Chondrocyte (in vitro differentiated cells): ENCODE measurements around the gene WDFY3. TPM values are rescaled to one million over a fixed set of nuclear protein-coding genes. Genes with fewer than 3 reads are reported as not detected.

Experiments used
- DNase-seq: peaks from one replicate; pipeline ENCODE4 v3.0.0; 2021; ENCODE audit warnings: mixed read lengths, low spot score
- H3K27ac Mint-ChIP-seq: one replicate; pipeline ENCODE4 v1.8.0; 2021; ENCODE audit warnings: mild to moderate bottlenecking, moderate library complexity, mixed read lengths; ENCODE audit not compliant: unreplicated experiment
- H3K27me3 Mint-ChIP-seq: 2 replicates; pipeline ENCODE4 v1.8.0; 2021; ENCODE audit warnings: low read depth, mixed read lengths
- H3K36me3 Mint-ChIP-seq: 2 replicates; pipeline ENCODE4 v1.8.0; 2021; ENCODE audit warnings: low read depth, mixed read lengths
- H3K4me1 Mint-ChIP-seq: 2 replicates; pipeline ENCODE4 v1.8.0; 2021; ENCODE audit warnings: low read depth, mild to moderate bottlenecking, mixed read lengths
- H3K4me3 Mint-ChIP-seq: one replicate; pipeline ENCODE4 v1.8.0; 2021; ENCODE audit warnings: mild to moderate bottlenecking, moderate library complexity, mixed read lengths; ENCODE audit not compliant: unreplicated experiment
- H3K9me3 Mint-ChIP-seq: 2 replicates; pipeline ENCODE4 v1.8.0; 2021; ENCODE audit warnings: low read depth, mixed read lengths
- total RNA-seq: library from RNA; stranded (reverse); gene quantifications from 3 replicates; pipeline ENCODE4 v1.2.1, GENCODE V29; 2021
- TF ChIP-seq, protein P1 (sequence below): fragments of 200-600 bp; sonication (generic); IDR thresholded peaks from 2 replicates; pipeline ENCODE4 v1.5.0; 2021; ENCODE audit warnings: antibody characterized with exemption, mild to moderate bottlenecking, moderate library complexity

The WDFY3 gene
- total RNA-seq, 1 donor from 2014 or later, result 61.9 TPM

DNA sequence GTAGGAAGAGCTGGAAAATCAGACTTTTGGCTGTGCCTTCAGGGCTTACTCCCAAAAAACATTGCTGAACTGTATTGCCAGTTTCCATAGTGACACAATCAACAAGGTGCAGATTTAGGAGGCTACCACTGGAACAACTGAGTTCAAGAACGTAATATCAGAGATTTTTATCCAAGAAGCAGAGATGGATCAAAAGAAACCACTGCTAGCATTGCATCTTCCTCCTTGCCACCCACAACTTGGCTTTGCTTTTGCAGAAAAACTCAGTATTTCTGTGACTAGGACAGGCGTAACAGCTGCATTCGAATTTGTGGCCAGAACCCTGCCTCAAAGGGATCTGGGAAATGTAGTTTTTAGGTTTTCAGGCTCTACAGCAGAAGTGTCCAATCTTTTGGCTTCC, 27.8 kb upstream of the WDFY3 start:
- H3K4me3 Mint-ChIP-seq, result no peak overlapping the region
- no peak for DNase-seq
- TF ChIP-seq, protein P1, sequence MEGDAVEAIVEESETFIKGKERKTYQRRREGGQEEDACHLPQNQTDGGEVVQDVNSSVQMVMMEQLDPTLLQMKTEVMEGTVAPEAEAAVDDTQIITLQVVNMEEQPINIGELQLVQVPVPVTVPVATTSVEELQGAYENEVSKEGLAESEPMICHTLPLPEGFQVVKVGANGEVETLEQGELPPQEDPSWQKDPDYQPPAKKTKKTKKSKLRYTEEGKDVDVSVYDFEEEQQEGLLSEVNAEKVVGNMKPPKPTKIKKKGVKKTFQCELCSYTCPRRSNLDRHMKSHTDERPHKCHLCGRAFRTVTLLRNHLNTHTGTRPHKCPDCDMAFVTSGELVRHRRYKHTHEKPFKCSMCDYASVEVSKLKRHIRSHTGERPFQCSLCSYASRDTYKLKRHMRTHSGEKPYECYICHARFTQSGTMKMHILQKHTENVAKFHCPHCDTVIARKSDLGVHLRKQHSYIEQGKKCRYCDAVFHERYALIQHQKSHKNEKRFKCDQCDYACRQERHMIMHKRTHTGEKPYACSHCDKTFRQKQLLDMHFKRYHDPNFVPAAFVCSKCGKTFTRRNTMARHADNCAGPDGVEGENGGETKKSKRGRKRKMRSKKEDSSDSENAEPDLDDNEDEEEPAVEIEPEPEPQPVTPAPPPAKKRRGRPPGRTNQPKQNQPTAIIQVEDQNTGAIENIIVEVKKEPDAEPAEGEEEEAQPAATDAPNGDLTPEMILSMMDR, result no peak
- no peak overlapping the region for H3K27ac Mint-ChIP-seq
- H3K4me1 Mint-ChIP-seq, result no peaks in the 10 kb centered on the region
- no peaks in the 10 kb centered on the region for H3K27me3 Mint-ChIP-seq
- H3K9me3 Mint-ChIP-seq, result peaks cover 5% of the 10 kb centered on the region
- H3K36me3 Mint-ChIP-seq, result no peaks in the 10 kb centered on the region

DNA sequence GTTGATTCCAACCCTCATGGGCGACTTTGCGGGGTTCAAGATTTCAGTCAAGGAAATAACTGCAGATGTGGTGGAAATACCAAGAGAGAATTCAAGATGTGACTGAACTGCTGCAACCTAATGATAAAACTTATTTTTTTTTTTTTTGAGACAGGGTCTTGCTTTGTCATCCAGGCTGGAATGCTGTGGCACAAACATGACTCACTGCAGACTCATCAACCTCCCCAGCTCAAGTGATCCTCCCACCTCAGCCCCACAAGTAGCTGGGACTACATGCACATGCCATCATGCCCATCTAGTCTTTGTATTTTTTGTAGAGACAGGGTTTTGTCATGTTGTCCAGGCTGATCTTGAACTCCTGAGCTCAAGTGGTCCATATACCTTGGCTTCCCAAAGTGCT, 19.5 kb upstream of the WDFY3 start:
- TF ChIP-seq, protein P1, result no peak
- DNase-seq, result no peak
- Mint-ChIP-seq H3K36me3 (peaks cover 11% of the 10 kb centered on the region), H3K9me3 (peaks cover 50% of the 10 kb centered on the region), H3K4me1 (no peaks in the 10 kb centered on the region), H3K27me3 (no peaks in the 10 kb centered on the region), H3K4me3 (no peak overlapping the region), H3K27ac (no peak overlapping the region)

DNA sequence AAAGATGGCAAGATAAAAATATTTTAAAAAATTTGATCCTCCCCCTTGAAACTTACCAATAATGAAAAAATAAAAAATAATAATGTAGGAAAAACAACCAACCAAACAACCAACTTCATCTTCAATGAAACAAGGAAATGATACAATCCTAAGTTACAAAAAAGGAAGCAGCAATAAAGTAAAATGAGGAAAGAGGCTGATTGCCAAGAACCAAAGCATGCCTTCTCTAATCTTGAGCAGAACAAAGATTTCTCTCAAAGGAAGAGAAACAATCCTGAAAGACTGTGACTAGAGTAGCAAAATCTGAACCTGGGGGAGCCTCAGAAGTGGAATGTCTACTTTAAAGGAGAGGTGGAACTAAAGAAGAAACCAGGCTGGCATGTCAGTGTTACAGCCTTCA, 10.9 kb upstream of the WDFY3 start:
- Mint-ChIP-seq H3K36me3 (no peaks in the 10 kb centered on the region), H3K4me1 (no peaks in the 10 kb centered on the region), H3K27me3 (no peaks in the 10 kb centered on the region), H3K4me3 (no peak overlapping the region), H3K9me3 (peaks cover 12% of the 10 kb centered on the region), H3K27ac (no peak overlapping the region)
- DNase-seq, result no peak
- TF ChIP-seq, protein P1, result no peak

DNA sequence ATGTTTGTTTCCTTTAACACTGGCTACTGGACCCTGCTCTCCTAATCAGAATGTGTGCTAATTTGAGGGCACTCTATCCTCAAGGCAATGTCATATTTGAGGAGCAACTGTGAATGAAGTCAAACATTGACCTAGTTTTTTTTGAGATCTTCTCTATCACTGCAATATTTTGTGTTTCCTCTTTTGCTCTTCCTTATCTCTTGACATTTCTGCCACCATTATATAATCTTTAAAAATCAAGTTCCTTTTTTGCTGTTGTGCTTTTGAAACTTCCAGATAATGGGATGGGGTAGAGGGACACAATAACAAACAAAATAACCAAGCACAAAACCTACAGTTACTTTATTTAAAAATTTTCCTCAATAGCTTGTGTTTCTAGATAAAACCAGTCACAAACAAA, 7.4 kb upstream of the WDFY3 start:
- TF ChIP-seq, protein P1, result no peak
- Mint-ChIP-seq H3K27ac (no peak overlapping the region), H3K4me1 (no peaks in the 10 kb centered on the region), H3K9me3 (no peaks in the 10 kb centered on the region), H3K27me3 (no peaks in the 10 kb centered on the region), H3K36me3 (no peaks in the 10 kb centered on the region), H3K4me3 (no peak overlapping the region)
- DNase-seq, result no peak

DNA sequence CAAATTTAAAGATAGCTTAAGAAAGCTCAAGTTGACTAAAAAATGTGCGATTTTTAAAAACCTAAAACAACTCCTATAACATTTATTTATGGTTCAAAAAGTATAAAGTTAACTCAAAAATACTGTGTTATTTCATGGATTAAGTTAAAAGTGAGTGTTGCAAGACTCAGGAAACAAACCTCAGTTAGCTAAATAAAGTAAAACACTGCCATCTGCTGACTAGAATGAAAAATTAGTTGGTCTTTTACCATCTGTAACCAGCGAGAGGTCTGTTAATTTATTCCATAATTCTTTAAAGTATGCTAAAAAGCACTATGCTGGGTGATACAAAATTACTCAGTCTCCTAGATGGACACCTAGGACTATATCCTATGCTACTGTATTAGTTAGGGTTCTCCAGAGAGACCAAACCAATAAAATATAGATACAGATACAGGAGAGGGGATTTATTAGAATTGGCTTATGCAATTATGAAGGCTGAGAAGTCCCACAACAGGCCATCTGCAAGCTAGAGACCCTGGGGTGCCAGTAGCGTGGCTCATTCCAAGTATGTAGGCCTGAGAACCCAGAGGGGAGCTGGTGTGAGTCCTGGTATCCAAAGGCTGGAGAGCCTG, 4.9 kb upstream of the WDFY3 start:
- TF ChIP-seq, protein P1, result peak; percentile 94
- Mint-ChIP-seq H3K9me3 (no peaks in the 10 kb centered on the region), H3K27ac (no peak overlapping the region), H3K4me1 (peaks cover 7% of the 10 kb centered on the region), H3K4me3 (no peak overlapping the region), H3K36me3 (peaks cover 1% of the 10 kb centered on the region), H3K27me3 (no peaks in the 10 kb centered on the region)
- DNase-seq, result no peak
